ENCODE data around the gene RAB1A.

- TF ChIP-seq POLR2A (IDR thresholded peaks at IDR 0.05) (no peak), CTCF (IDR thresholded peaks at IDR 0.05) (no peak)
Observed at GRCh38 chr2:65061910-65062339, 68.0 kb downstream of the RAB1A start.
